GM12878 (cell line): ENCODE results near the gene CAST. TPM values are rescaled to one million over a fixed set of nuclear protein-coding genes. Genes with fewer than 3 reads are reported as not detected.

Source experiments
- ATAC-seq: fragments of 200-7000 bp; cut with Tn5 transposase; 3 replicates; pipeline ENCODE4 v1.9.1; 2020; ENCODE audit warnings: mild to moderate bottlenecking, moderate library complexity
- BruUV-seq: library from RNA; stranded (reverse); fragments of 400-500 nt; replicated peaks from 2 replicates; lab custom pipeline; 2021; lab: Mats Ljungman, UMichigan
- CTCF ChIA-PET: fragments of 300-600 bp; sonication (Branson Sonifier 250); formaldehyde crosslinking; extraction: SDS; loops from one replicate; lab custom pipeline; 2021; ENCODE audit warnings: inconsistent platforms; lab: Yijun Ruan, JAX
- POLR2A ChIA-PET: fragments of 350-600 bp; formaldehyde crosslinking; extraction: SDS; loops from one replicate; lab custom pipeline; 2021; ENCODE audit warnings: inconsistent platforms; lab: Charles Lee
- RAD21 ChIA-PET: fragments of 300-600 bp; sonication (Branson Sonifier 250); formaldehyde crosslinking; loops from one replicate; lab custom pipeline; 2023; ENCODE audit warnings: antibody characterized with exemption; ENCODE audit not compliant: unreplicated experiment; lab: Charles Lee
- SMC1A ChIA-PET: fragments of 300-600 bp; sonication (Branson Sonifier 250); formaldehyde crosslinking; loops from one replicate; lab custom pipeline; 2023; ENCODE audit not compliant: unreplicated experiment, uncharacterized antibody; lab: Charles Lee
- DNase-seq: peaks from one replicate; pipeline ENCODE4 v3.0.0-alpha.2; 2011; ENCODE audit warnings: low read depth, low spot score
- FAIRE-seq: peaks from 3 replicates; lab custom pipeline; 2011; peaks lifted over from hg19 to GRCh38; lab: Jason Lieb, UNC
- H2AFZ ChIP-seq: 2 replicates; pipeline ENCODE4 v1.6.0; 2011; ENCODE audit warnings: low read depth, low read length, control low read depth; ENCODE audit not compliant: control insufficient read depth
- H3K27ac ChIP-seq: 2 replicates; pipeline ENCODE4 v1.5.1; 2011; ENCODE audit warnings: control low read depth; ENCODE audit not compliant: control insufficient read depth, insufficient read depth
- H3K27me3 ChIP-seq, 2 experiments: replicated peaks in 1 of 2; 2 replicates each; pipeline versions ENCODE4 v1.6.0 to v1.6.1; 2011; ENCODE audit warnings: low read length in 1 of 2; ENCODE audit not compliant: control insufficient read depth in 2 of 2, insufficient read depth in 2 of 2
- H3K36me3 ChIP-seq, 2 experiments: 2 replicates each; pipeline ENCODE4 v1.5.1; 2011; ENCODE audit warnings: low read length in 1 of 2; ENCODE audit not compliant: control insufficient read depth in 2 of 2, insufficient read depth in 2 of 2
- H3K4me1 ChIP-seq: 2 replicates; pipeline ENCODE4 v1.6.1; 2011; ENCODE audit warnings: mild to moderate bottlenecking, low read length, moderate library complexity, mixed read lengths; ENCODE audit not compliant: control insufficient read depth, insufficient read depth
- H3K4me2 ChIP-seq: 2 replicates; pipeline ENCODE4 v1.6.0; 2011; ENCODE audit warnings: control low read depth; ENCODE audit not compliant: control insufficient read depth, insufficient read depth
- H3K4me3 ChIP-seq: fragments of 200-600 bp; sonication (generic); 2 replicates; pipeline ENCODE4 v1.5.1; 2016
- H3K79me2 ChIP-seq: 2 replicates; pipeline ENCODE4 v1.6.0; 2011; ENCODE audit warnings: low read length; ENCODE audit not compliant: control insufficient read depth, insufficient read depth
- H3K9ac ChIP-seq: 2 replicates; pipeline ENCODE4 v1.8.0; 2011; ENCODE audit warnings: low read length, control low read depth, mixed read lengths; ENCODE audit not compliant: control insufficient read depth, insufficient read depth
- H3K9me3 ChIP-seq: replicated peaks from 3 replicates; pipeline ENCODE4 v1.5.1; 2011; ENCODE audit warnings: mild to moderate bottlenecking, low read length; ENCODE audit not compliant: control insufficient read depth, insufficient read depth
- H4K20me1 ChIP-seq: 2 replicates; pipeline ENCODE4 v1.6.0; 2011; ENCODE audit not compliant: control insufficient read depth, insufficient read depth
- BCL11A ChIP-seq: IDR thresholded peaks from 2 replicates; pipeline ENCODE4 v1.6.1; 2011; ENCODE audit warnings: low read depth, low read length
- BMI1 ChIP-seq: fragments of 450-650 bp; IDR thresholded peaks from 2 replicates; pipeline ENCODE4 v1.6.1; 2016; ENCODE audit warnings: mild to moderate bottlenecking, moderate library complexity, borderline replicate concordance
- FOXM1 ChIP-seq: IDR thresholded peaks from 2 replicates; pipeline ENCODE4 v1.6.1; 2012; ENCODE audit warnings: low read depth, mild to moderate bottlenecking, inconsistent platforms, low read length, moderate library complexity
- KLF5 ChIP-seq: fragments of 450-650 bp; IDR thresholded peaks from 2 replicates; pipeline ENCODE4 v1.6.1; 2014; ENCODE audit warnings: mild to moderate bottlenecking; ENCODE audit not compliant: partially characterized antibody
- MTA2 ChIP-seq: fragments of 450-650 bp; IDR thresholded peaks from 2 replicates; pipeline ENCODE4 v1.6.1; 2016; ENCODE audit warnings: low read depth, mild to moderate bottlenecking, moderate library complexity
- PML ChIP-seq: IDR thresholded peaks from 2 replicates; pipeline ENCODE4 v1.6.1; 2012; ENCODE audit warnings: low read length, inconsistent platforms
- POU2F2 ChIP-seq: IDR thresholded peaks from 3 replicates; pipeline ENCODE4 v1.6.1; 2011; ENCODE audit warnings: low read depth, mild to moderate bottlenecking, low read length, borderline replicate concordance
- SP1 ChIP-seq: IDR thresholded peaks from one replicate; pipeline ENCODE4 v1.6.1; 2011; ENCODE audit warnings: low read depth, low read length
- ZZZ3 ChIP-seq: IDR thresholded peaks from 2 replicates; pipeline ENCODE4 v1.6.1; 2011; ENCODE audit warnings: low read depth; ENCODE audit not compliant: control insufficient read depth, insufficient read length
- WGBS: methylation state at CpG from one replicate; pipeline ENCODE4 v1.1.6; 2016; ENCODE audit warnings: low lambda C conversion rate; ENCODE audit not compliant: insufficient replicate concordance, insufficient coverage; ENCODE audit errors: missing lambda C conversion rate; 5-methylcytosine and 5-hydroxymethylcytosine counted together
- in situ Hi-C: fragments of 300-500 bp; cut with MboI; formaldehyde crosslinking; loops from 9 replicates; pipeline ENCODE4 v1.14.3; 2018; ENCODE audit warnings: mixed read lengths
- intact Hi-C: fragments of 100-400 bp; cut with micrococcal nuclease; formaldehyde crosslinking; loops from one replicate; pipeline ENCODE4 v1.14.2; 2022; ENCODE audit not compliant: unreplicated experiment
- polyA plus RNA-seq, 11 experiments: library from polyadenylated mRNA; depleted of rRNA in 4 of 11; unstranded in 6 of 11; stranded (reverse) in 5 of 11; fragments of >200 nt; fragmentation: Nextera tagmentation in 4 of 11; fragmentation: Illumina TruSeq in 1 of 11; extraction: Ambion mirVana in 4 of 11; extraction: Trizol in 1 of 11; gene quantifications; 1 replicate in 1 of 11; 2 replicates in 10 of 11; pipeline versions ENCODE4 v1.2.1 to v1.2.3, GENCODE V29; 2011 to 2016; ENCODE audit warnings: inconsistent platforms in 2 of 11, missing spikeins in 2 of 11, low read depth in 1 of 11
- total RNA-seq, 4 experiments: library from RNA; depleted of rRNA in 3 of 4; stranded (reverse); fragments of >200 nt in 3 of 4; fragmentation: Illumina TruSeq in 1 of 4; extraction: Trizol in 1 of 4; gene quantifications; 2 replicates each; pipeline versions ENCODE4 v1.2.1 to v1.2.3, GENCODE V29; 2013 to 2021
- TF ChIP-seq, protein P1 (sequence below): fragments of 450-650 bp; IDR thresholded peaks from 2 replicates; pipeline ENCODE4 v1.6.1; 2018; ENCODE audit warnings: borderline replicate concordance, mild to moderate bottlenecking; ENCODE audit not compliant: partially characterized antibody
- TF ChIP-seq, protein P2 (sequence below): IDR thresholded peaks from 2 replicates; pipeline ENCODE4 v1.6.1; 2011; ENCODE audit warnings: mild to moderate bottlenecking, low read depth, low read length, moderate library complexity; ENCODE audit not compliant: insufficient replicate concordance

CAST gene
- total and polyA plus RNA-seq, 10 of the 15 experiments (the other 5 are each of a cell fraction or from before 2014, with no cell fraction given), result 31.7 to 140 (median 68.5) TPM

DNA sequence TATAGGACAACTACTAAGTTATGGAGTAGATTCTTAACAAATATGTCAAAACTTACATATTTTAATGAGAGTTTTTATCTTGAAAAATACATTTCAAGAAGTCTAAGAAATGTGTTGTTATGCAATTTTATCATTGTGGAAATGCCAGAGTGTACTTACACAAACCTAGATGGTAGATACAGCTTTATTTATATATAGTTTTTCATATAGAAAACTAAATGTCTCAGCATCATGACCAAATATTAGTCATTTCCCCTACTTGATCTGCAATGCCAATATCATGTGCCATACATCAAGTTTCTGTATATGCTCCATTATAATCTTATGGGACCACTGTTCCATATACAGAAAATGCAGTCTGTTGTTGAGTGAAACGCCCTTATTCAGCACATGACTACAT lies 28.7 kb downstream of the CAST start:
- H3K27me3 ChIP-seq, result no peaks in the 10 kb centered on the region
- H3K4me1 ChIP-seq, result no peaks in the 10 kb centered on the region
- TF ChIP-seq KLF5 (no peak), POU2F2 (no peak), MTA2 (no peak), BMI1 (no peak)
- TF ChIP-seq, all 136 proteins: peak for 0
- POLR2A ChIA-PET, result interaction anchor here (1.2 kb wide), 1 partner anchor 10 kb away, joined by 3 read pairs; no protein-coding TSS in a partner anchor
- no peak overlapping the region for H3K27ac ChIP-seq
- no peak for FAIRE-seq
- no peaks in the 10 kb centered on the region for H3K36me3 ChIP-seq
- SMC1A ChIA-PET, result interaction anchor here (1.0 to 1.4 kb wide), 2 partner anchors 10 to 77 kb away, joined by 4 read pairs; no protein-coding TSS in a partner anchor
- in situ Hi-C loops, result loop anchor here (5.0 to 10.0 kb wide), 2 partner anchors 69 to 346 kb away; no protein-coding TSS in a partner anchor
- H3K9me3 ChIP-seq, result no peaks in the 10 kb centered on the region
- CTCF ChIA-PET, result interaction anchor here (3.1 to 9.6 kb wide), 2 partner anchors 11 to 75 kb away, joined by 8 to 204 read pairs; no protein-coding TSS in a partner anchor
- H3K4me2 ChIP-seq, result no peak overlapping the region
- H3K79me2 ChIP-seq, result no peaks in the 10 kb centered on the region
- 96% methylated on average over 1 of the region's 1 CpG for WGBS
- no TSS peak for BruUV-seq
- no peak overlapping the region for H2AFZ ChIP-seq
- H3K9ac ChIP-seq, result no peak overlapping the region
- no peak overlapping the region for H3K4me3 ChIP-seq
- RAD21 ChIA-PET, result interaction anchor here (0.9 kb wide), 1 partner anchor 17 kb away, joined by 3 read pairs; no protein-coding TSS in a partner anchor
- no peaks in the 10 kb centered on the region for H4K20me1 ChIP-seq
- ATAC-seq, result no peak
- DNase-seq, result no peak
- intact Hi-C loops, result no loop called here

- ChIA-PET RAD21 (interaction anchor here (0.9 kb wide), 1 partner anchor 18 kb away, joined by 3 read pairs; no protein-coding TSS in a partner anchor), CTCF (interaction anchor here (1.1 to 9.6 kb wide), 3 partner anchors 12 to 451 kb away, joined by 3 to 204 read pairs (median 8); partner anchors contain the start of gene LIX1), POLR2A (interaction anchor here (1.2 kb wide), 1 partner anchor 10 kb away, joined by 3 read pairs; no protein-coding TSS in a partner anchor), SMC1A (interaction anchor here (0.6 to 1.4 kb wide), 4 partner anchors 9 to 90 kb away, joined by 3 to 4 read pairs (median 4); no protein-coding TSS in a partner anchor)
- Histone ChIP-seq H2AFZ (no peak overlapping the region), H3K4me3 (no peak overlapping the region), H3K27ac (no peak overlapping the region), H3K9me3 (no peaks in the 10 kb centered on the region), H3K4me1 (no peaks in the 10 kb centered on the region), H4K20me1 (no peaks in the 10 kb centered on the region), H3K79me2 (no peaks in the 10 kb centered on the region), H3K27me3 (no peaks in the 10 kb centered on the region), H3K36me3 (no peaks in the 10 kb centered on the region), H3K9ac (no peak overlapping the region), H3K4me2 (no peak overlapping the region)
- intact Hi-C loops, result no loop called here
- no peak for DNase-seq
- ATAC-seq, result no peak
- in situ Hi-C loops, result loop anchor here (5.0 to 10.0 kb wide), 2 partner anchors 69 to 347 kb away; no protein-coding TSS in a partner anchor
- FAIRE-seq, result no peak
- BruUV-seq, result no TSS peak
- WGBS, result 95% methylated on average over 2 of the region's 2 CpGs
- no peak for TF ChIP-seq SP1
- TF ChIP-seq POU2F2, result no peak
- no peak for TF ChIP-seq PML
- no peak for TF ChIP-seq BCL11A
- TF ChIP-seq ZZZ3, result no peak
- no peak for TF ChIP-seq FOXM1
- TF ChIP-seq, protein P1, sequence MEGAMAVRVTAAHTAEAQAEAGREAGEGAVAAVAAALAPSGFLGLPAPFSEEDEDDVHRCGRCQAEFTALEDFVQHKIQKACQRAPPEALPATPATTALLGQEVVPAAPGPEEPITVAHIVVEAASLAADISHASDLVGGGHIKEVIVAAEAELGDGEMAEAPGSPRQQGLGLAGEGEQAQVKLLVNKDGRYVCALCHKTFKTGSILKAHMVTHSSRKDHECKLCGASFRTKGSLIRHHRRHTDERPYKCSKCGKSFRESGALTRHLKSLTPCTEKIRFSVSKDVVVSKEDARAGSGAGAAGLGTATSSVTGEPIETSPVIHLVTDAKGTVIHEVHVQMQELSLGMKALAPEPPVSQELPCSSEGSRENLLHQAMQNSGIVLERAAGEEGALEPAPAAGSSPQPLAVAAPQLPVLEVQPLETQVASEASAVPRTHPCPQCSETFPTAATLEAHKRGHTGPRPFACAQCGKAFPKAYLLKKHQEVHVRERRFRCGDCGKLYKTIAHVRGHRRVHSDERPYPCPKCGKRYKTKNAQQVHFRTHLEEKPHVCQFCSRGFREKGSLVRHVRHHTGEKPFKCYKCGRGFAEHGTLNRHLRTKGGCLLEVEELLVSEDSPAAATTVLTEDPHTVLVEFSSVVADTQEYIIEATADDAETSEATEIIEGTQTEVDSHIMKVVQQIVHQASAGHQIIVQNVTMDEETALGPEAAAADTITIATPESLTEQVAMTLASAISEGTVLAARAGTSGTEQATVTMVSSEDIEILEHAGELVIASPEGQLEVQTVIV, result no peak
- TF ChIP-seq, protein P2, sequence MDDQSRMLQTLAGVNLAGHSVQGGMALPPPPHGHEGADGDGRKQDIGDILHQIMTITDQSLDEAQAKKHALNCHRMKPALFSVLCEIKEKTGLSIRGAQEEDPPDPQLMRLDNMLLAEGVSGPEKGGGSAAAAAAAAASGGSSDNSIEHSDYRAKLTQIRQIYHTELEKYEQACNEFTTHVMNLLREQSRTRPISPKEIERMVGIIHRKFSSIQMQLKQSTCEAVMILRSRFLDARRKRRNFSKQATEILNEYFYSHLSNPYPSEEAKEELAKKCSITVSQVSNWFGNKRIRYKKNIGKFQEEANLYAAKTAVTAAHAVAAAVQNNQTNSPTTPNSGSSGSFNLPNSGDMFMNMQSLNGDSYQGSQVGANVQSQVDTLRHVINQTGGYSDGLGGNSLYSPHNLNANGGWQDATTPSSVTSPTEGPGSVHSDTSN, result no peak
These were observed 29.5 kb downstream of the CAST start for GRCh38 chr5:96691503-96692303.
